ENCODE data around the gene SLC25A29.
"Not testable (repeated sequence)": the region's sequence is repeated elsewhere in the genome, so short reads cannot be mapped to it uniquely, and the experiment has no call there.

Gene SLC25A29

DNA sequence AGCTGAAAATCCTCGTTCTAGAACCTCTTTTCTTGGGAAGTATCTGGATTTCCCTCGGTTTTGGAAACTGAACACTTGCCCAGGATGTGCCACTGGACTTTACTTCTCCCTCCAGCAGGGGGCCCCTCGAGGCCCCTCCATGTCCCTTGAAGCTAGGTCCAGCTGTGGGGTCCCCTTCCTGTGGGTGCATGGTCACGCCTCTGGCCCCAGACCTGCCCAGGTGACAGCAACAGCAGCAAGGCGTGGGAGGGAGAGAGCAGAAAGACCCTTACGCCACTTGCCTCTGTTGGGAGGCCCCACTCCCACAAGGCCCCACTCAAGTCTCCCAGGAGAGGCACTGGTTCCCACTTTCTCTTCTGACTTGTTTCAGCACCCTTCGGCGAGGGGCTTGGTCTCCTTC lies 3.1 kb downstream of the SLC25A29 start:
- peaks cover 11 to 22% of the 10 kb centered on the region in 2 donors for H3K4me1 ChIP-seq (ENCODE audit: control insufficient read depth in 1 of 2, insufficient read depth in 2 of 2, low read length in 2 of 2)
- H3K27ac ChIP-seq (ENCODE audit: low read depth, low read length): no peak overlapping the region
- H3K36me3 ChIP-seq (ENCODE audit: control insufficient read depth in 1 of 2, insufficient read depth in 2 of 2, low read length in 2 of 2): peaks cover 0 to 7% of the 10 kb centered on the region in 2 donors
- no peaks in the 10 kb centered on the region for H3K27me3 ChIP-seq (ENCODE audit: control insufficient read depth in 1 of 2, insufficient read depth in 2 of 2, low read length in 2 of 2)
- no peaks in the 10 kb centered on the region for H3K9me3 ChIP-seq (ENCODE audit: control insufficient read depth in 1 of 2, low read length in 2 of 2)
- H3K9ac ChIP-seq (ENCODE audit: low read depth in 1 of 2, low read length in 2 of 2): no peak overlapping the region
- no peak overlapping the region for H3K4me3 ChIP-seq (ENCODE audit: low read depth in 1 of 2, low read length in 2 of 2)

DNA sequence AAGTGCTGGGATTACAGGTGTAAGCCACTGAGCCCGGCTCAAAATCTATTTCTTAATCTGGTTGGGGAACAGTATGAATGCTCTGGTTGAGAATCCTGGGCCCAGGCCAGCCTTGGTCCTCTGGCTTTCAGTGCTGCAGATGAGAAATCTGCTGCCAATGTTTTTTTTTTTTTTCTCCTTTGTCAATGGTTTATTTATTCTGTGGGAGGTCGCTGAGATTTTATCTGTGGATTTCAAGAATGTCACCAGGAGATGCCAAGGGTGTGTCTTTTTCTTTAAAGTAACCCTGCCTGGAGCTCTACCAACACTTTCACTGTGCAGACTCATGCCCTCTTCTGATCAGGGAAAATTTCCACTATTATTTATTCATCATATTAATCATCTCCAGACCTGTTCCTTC lies 3.6 kb downstream of the SLC25A29 start:
- Histone ChIP-seq H3K9ac (ENCODE audit: low read depth in 1 of 2, low read length in 2 of 2) (no peak overlapping the region), H3K27ac (ENCODE audit: low read depth, low read length) (no peak overlapping the region), H3K4me3 (ENCODE audit: low read depth in 1 of 2, low read length in 2 of 2) (no peak overlapping the region), H3K27me3 (ENCODE audit: control insufficient read depth in 1 of 2, insufficient read depth in 2 of 2, low read length in 2 of 2) (no peaks in the 10 kb centered on the region), H3K36me3 (ENCODE audit: control insufficient read depth in 1 of 2, insufficient read depth in 2 of 2, low read length in 2 of 2) (peaks cover 0 to 8% of the 10 kb centered on the region in 2 donors), H3K4me1 (ENCODE audit: control insufficient read depth in 1 of 2, insufficient read depth in 2 of 2, low read length in 2 of 2) (peaks cover 11 to 22% of the 10 kb centered on the region in 2 donors), H3K9me3 (ENCODE audit: control insufficient read depth in 1 of 2, low read length in 2 of 2) (no peaks in the 10 kb centered on the region)

- Histone ChIP-seq H3K36me3 (ENCODE audit: control insufficient read depth in 1 of 2, insufficient read depth in 2 of 2, low read length in 2 of 2) (peaks cover 0 to 8% of the 10 kb centered on the region in 2 donors), H3K4me1 (ENCODE audit: control insufficient read depth in 1 of 2, insufficient read depth in 2 of 2, low read length in 2 of 2) (peaks cover 7 to 14% of the 10 kb centered on the region in 2 donors), H3K9me3 (ENCODE audit: control insufficient read depth in 1 of 2, low read length in 2 of 2) (no peaks in the 10 kb centered on the region), H3K27ac (ENCODE audit: low read depth, low read length) (no peak overlapping the region), H3K27me3 (ENCODE audit: control insufficient read depth in 1 of 2, insufficient read depth in 2 of 2, low read length in 2 of 2) (no peaks in the 10 kb centered on the region), H3K4me3 (ENCODE audit: low read depth in 1 of 2, low read length in 2 of 2) (no peak overlapping the region), H3K9ac (ENCODE audit: low read depth in 1 of 2, low read length in 2 of 2) (no peak overlapping the region)
These were observed 7.0 kb downstream of the SLC25A29 start for GRCh38 chr14:100299238-100299560.

- no peak overlapping the region for H3K27ac ChIP-seq (ENCODE audit: low read depth, low read length)
These were observed 7.5 kb downstream of the SLC25A29 start for GRCh38 chr14:100298551-100299237.

GRCh38 chr14:100297320-100298300 lies 8.6 kb downstream of the SLC25A29 start:
- Histone ChIP-seq H3K4me1 (ENCODE audit: control insufficient read depth in 1 of 2, insufficient read depth in 2 of 2, low read length in 2 of 2) (peaks cover 6 to 14% of the 10 kb centered on the region in 2 donors), H3K9ac (ENCODE audit: low read depth in 1 of 2, low read length in 2 of 2) (no peak overlapping the region), H3K36me3 (ENCODE audit: control insufficient read depth in 1 of 2, insufficient read depth in 2 of 2, low read length in 2 of 2) (peaks cover 0 to 10% of the 10 kb centered on the region in 2 donors), H3K27me3 (ENCODE audit: control insufficient read depth in 1 of 2, insufficient read depth in 2 of 2, low read length in 2 of 2) (no peaks in the 10 kb centered on the region), H3K9me3 (ENCODE audit: control insufficient read depth in 1 of 2, low read length in 2 of 2) (no peaks in the 10 kb centered on the region), H3K4me3 (ENCODE audit: low read depth in 1 of 2, low read length in 2 of 2) (no peak overlapping the region), H3K27ac (ENCODE audit: low read depth, low read length) (peak overlapping the region; percentile 39)

More at GRCh38 chr14:100298551-100299237, 7.5 kb downstream of the SLC25A29 start:
- no peaks in the 10 kb centered on the region for H3K9me3 ChIP-seq (ENCODE audit: control insufficient read depth in 1 of 2, low read length in 2 of 2)
- no peak overlapping the region for H3K4me3 ChIP-seq (ENCODE audit: low read depth in 1 of 2, low read length in 2 of 2)
- peaks cover 6 to 14% of the 10 kb centered on the region in 2 donors for H3K4me1 ChIP-seq (ENCODE audit: control insufficient read depth in 1 of 2, insufficient read depth in 2 of 2, low read length in 2 of 2)
- H3K9ac ChIP-seq (ENCODE audit: low read depth in 1 of 2, low read length in 2 of 2): no peak overlapping the region
- no peaks in the 10 kb centered on the region for H3K27me3 ChIP-seq (ENCODE audit: control insufficient read depth in 1 of 2, insufficient read depth in 2 of 2, low read length in 2 of 2)
- peaks cover 0 to 8% of the 10 kb centered on the region in 2 donors for H3K36me3 ChIP-seq (ENCODE audit: control insufficient read depth in 1 of 2, insufficient read depth in 2 of 2, low read length in 2 of 2)

- not testable (repeated sequence) for H3K9me3 ChIP-seq (ENCODE audit: control insufficient read depth in 1 of 2, low read length in 2 of 2); H3K27me3 ChIP-seq (ENCODE audit: control insufficient read depth in 1 of 2, insufficient read depth in 2 of 2, low read length in 2 of 2); H3K9ac ChIP-seq (ENCODE audit: low read depth in 1 of 2, low read length in 2 of 2); H3K4me3 ChIP-seq (ENCODE audit: low read depth in 1 of 2, low read length in 2 of 2)
- Histone ChIP-seq H3K27ac (ENCODE audit: low read depth, low read length) (peak overlapping the region; percentile 39), H3K4me1 (ENCODE audit: control insufficient read depth in 1 of 2, insufficient read depth in 2 of 2, low read length in 2 of 2) (peaks cover 6 to 14% of the 10 kb centered on the region in 2 donors), H3K36me3 (ENCODE audit: control insufficient read depth in 1 of 2, insufficient read depth in 2 of 2, low read length in 2 of 2) (peaks cover 0 to 13% of the 10 kb centered on the region in 2 donors)
These were observed 9.5 kb downstream of the SLC25A29 start for GRCh38 chr14:100296729-100297128.

DNA sequence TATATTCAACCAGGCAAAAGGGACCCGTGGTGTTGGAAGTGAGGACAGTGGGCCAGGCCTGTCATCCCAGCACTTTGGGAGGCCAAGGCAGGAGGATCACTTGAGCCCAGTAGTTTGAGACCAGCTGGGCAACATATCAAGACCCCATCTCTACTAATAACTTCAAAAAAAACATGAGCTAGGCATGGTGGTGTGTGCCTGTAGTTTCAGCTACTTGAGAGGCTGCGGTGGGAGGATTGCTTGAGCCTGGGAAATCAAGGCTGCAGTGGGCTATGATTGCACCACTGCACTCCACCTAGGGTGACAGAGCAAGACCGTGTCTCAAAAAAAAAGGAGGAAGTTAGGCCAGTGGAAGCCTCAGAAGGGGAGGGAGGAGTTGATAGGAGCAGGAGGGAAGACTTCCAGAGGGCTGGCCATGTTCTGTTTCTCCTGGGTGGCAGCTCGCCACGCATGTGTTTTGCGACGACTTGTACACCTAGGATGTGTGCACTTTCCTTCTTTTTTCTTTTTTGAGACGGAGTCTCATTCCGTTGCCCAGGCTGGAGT lies 10.1 kb downstream of the SLC25A29 start:
- Histone ChIP-seq H3K27me3 (ENCODE audit: control insufficient read depth in 1 of 2, insufficient read depth in 2 of 2, low read length in 2 of 2) (no peaks in the 10 kb centered on the region), H3K4me1 (ENCODE audit: control insufficient read depth in 1 of 2, insufficient read depth in 2 of 2, low read length in 2 of 2) (peaks cover 6 to 14% of the 10 kb centered on the region in 2 donors), H3K36me3 (ENCODE audit: control insufficient read depth in 1 of 2, insufficient read depth in 2 of 2, low read length in 2 of 2) (peaks cover 0 to 16% of the 10 kb centered on the region in 2 donors), H3K4me3 (ENCODE audit: low read depth in 1 of 2, low read length in 2 of 2) (no peak overlapping the region), H3K27ac (ENCODE audit: low read depth, low read length) (no peak overlapping the region), H3K9me3 (ENCODE audit: control insufficient read depth in 1 of 2, low read length in 2 of 2) (no peaks in the 10 kb centered on the region), H3K9ac (ENCODE audit: low read depth in 1 of 2, low read length in 2 of 2) (no peak overlapping the region)

- Histone ChIP-seq H3K9ac (ENCODE audit: low read depth in 1 of 2, low read length in 2 of 2) (no peak overlapping the region), H3K27ac (ENCODE audit: low read depth, low read length) (no peak overlapping the region), H3K4me3 (ENCODE audit: low read depth in 1 of 2, low read length in 2 of 2) (no peak overlapping the region), H3K9me3 (ENCODE audit: control insufficient read depth in 1 of 2, low read length in 2 of 2) (no peaks in the 10 kb centered on the region), H3K36me3 (ENCODE audit: control insufficient read depth in 1 of 2, insufficient read depth in 2 of 2, low read length in 2 of 2) (peaks cover 0 to 21% of the 10 kb centered on the region in 2 donors), H3K4me1 (ENCODE audit: control insufficient read depth in 1 of 2, insufficient read depth in 2 of 2, low read length in 2 of 2) (peaks cover 6 to 14% of the 10 kb centered on the region in 2 donors), H3K27me3 (ENCODE audit: control insufficient read depth in 1 of 2, insufficient read depth in 2 of 2, low read length in 2 of 2) (no peaks in the 10 kb centered on the region)
These were observed 10.7 kb downstream of the SLC25A29 start for GRCh38 chr14:100295376-100296105.

DNA sequence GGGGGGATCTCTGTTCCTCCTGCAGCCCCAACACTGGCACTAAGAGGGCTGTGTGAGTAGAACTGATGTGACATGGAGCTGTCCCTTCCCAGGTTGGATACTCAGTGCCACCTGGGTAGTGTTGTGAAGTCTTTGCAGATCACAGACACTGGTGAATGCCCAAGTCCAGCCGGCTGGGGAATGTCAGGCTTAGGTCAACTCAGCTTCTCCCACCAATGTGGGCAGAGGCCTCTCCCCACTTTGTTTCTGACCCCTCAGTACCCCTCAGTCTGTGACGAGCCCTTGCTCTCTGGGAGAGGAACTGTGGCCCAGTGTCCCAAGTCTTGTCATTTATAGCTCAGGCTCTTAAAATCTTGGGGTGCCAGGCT lies 11.3 kb downstream of the SLC25A29 start:
- H3K4me1 ChIP-seq (ENCODE audit: control insufficient read depth in 1 of 2, insufficient read depth in 2 of 2, low read length in 2 of 2): peaks cover 6 to 14% of the 10 kb centered on the region in 2 donors
- H3K27ac ChIP-seq (ENCODE audit: low read depth, low read length): no peak overlapping the region
- H3K4me3 ChIP-seq (ENCODE audit: low read depth in 1 of 2, low read length in 2 of 2): no peak overlapping the region
- H3K9ac ChIP-seq (ENCODE audit: low read depth in 1 of 2, low read length in 2 of 2): no peak overlapping the region
- H3K27me3 ChIP-seq (ENCODE audit: control insufficient read depth in 1 of 2, insufficient read depth in 2 of 2, low read length in 2 of 2): no peaks in the 10 kb centered on the region
- peaks cover 0 to 22% of the 10 kb centered on the region in 2 donors for H3K36me3 ChIP-seq (ENCODE audit: control insufficient read depth in 1 of 2, insufficient read depth in 2 of 2, low read length in 2 of 2)
- no peaks in the 10 kb centered on the region for H3K9me3 ChIP-seq (ENCODE audit: control insufficient read depth in 1 of 2, low read length in 2 of 2)
